ENCODE results near the gene SOS2. TPM values are rescaled to one million over a fixed set of nuclear protein-coding genes. Genes with fewer than 3 reads are reported as not detected.
"Not testable (repeated sequence)": the region's sequence is repeated elsewhere in the genome, so short reads cannot be mapped to it uniquely, and the experiment has no call there.

SOS2 gene
- total RNA-seq, 1 donor from 2014 or later, result 40.8 TPM

DNA sequence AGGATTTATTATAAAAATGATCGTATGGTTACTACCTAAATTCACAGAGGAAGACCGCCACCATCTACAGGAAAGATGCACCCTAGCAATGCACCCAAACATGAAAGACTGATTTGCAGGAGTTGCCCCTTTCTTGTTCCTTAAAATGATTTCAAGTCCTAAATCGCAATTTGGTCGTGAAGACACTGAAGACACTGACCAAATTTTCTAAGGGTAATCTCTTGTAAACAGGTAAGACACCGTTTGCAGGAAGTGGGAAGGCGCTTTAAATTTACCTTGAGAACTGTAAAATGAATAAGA, 1.0 kb downstream of the SOS2 start:
- no peak for ATAC-seq
- DNase-seq, result no peak
- intact Hi-C loops (cut with micrococcal nuclease), result no loop called here

DNA sequence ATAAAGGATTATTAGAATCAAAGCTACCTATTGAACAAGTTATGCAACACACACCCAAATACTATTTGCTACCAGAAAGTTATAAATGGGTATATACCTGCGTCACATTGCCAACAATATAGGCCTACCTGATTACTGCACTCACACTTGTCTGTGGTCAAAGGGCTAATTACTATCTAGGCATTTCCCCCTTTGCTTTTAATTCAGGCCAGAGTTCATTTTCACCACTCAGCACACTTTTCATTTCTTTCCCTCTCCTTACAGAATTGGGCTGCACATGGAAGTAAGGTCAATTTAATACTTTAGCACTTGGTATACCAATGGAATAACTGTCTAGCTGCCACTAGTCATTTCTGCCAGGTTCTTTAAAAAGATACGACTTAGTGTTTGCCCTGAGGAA, 1.7 kb downstream of the SOS2 start:
- DNase-seq (no peak), ATAC-seq (no peak)
- intact Hi-C loops (cut with micrococcal nuclease), result no loop called here

DNA sequence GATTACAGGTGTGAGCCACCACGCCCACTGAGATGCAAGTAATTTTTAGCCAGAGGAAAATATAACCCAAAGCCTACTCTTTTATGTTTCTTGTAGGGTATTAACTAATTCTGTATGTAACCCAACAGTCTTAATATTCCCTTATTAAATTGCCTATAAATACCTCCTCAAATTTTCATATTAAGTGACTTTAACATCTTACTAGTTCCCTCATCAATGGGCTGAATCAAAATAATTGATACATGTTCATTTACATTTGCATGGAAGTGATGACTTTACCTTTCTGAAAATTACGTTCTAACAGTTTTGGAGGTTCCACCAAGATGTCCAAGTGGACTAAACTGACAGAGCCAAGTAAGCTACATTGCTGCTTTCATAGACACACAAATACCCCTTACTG, 3.1 kb downstream of the SOS2 start:
- intact Hi-C loops (cut with micrococcal nuclease), result no loop called here
- no peak for ATAC-seq
- DNase-seq, result no peak

DNA sequence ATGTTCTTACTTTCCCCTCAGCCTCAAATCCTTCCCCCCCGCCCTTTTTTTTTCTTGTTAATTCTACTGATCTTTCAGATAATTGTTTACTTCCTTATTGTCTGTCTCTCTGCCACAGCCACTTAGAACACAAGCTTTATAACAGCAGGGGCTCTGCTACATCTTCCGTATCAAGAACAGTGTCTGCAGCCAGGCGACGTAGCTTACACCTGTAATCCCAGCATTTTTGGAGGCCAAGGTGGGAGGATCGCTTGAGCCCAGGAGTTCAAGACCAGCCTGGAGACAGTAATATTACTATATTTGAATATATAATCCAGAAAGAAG, 5.4 kb downstream of the SOS2 start:
- no peak for ATAC-seq
- DNase-seq, result no peak
- intact Hi-C loops (cut with micrococcal nuclease), result no loop called here

DNA sequence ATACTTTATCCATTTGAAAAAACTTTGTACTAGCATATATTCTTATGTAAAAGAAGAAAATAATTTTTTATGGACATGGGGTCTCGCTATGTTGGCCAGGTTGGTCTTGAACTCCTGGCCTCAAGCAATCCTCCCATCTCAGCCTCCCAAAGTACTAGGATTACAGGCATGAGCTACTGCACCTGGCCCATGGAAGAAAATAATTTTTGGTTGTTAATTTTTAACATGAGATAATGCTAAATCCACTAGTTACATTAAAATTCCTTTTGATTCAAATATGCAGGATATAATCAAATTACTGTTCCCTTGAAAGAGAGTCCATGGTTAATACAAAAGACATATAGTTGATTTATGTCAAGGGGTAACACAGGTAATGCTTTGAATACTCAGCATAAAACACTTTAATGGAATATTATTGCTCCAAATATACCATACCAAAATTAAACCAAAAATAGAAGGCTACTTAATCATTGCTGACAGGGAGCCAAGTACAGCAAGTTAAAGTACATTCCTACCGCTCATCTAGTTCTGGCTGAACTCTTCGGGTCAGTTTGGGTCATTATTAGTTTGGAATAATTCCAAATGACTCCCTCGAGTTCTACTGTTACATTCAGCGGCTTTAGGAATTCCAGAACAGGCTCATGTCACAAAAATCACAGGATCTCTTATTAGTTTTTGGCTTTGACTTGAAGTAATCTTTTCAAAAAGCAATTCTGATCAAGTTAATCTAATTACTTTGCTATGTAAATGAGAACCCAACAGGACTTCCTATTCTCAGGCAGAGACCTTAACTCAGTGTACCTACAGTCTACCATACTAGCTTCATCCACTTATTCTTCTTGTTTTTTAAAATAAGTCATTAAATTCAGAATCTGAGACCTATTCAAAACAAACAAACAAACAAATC, 6.1 kb downstream of the SOS2 start:
- ATAC-seq (peak; percentile 92), DNase-seq (no peak)
- intact Hi-C loops (cut with micrococcal nuclease), result no loop called here

DNA sequence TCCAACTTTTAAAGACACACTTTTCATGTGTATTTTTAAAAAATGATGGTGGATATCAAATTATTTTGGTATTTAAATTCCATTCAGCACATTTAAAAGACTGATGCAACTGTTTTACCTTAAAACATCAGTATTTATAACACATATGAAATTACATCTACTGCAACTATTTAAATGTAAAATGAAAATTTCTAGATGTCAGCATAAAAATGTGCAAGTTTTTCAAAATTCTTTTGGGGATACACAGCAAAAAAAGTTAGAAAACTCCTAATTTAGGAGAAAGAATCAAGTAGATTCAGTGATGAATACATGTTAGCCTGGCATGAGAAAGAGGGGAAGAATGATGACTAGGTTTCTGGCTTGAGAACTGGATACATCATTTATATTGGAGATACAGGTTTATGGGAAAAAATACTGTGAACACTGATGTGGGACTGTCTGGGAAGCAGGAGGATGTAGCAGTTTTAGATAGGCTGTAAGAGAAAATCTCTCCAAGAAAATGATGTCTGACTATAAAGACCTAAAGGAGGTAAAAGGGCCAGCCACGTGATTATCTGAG, 9.2 kb downstream of the SOS2 start:
- no peak for DNase-seq
- intact Hi-C loops (cut with micrococcal nuclease), result no loop called here
- ATAC-seq, result no peak

DNA sequence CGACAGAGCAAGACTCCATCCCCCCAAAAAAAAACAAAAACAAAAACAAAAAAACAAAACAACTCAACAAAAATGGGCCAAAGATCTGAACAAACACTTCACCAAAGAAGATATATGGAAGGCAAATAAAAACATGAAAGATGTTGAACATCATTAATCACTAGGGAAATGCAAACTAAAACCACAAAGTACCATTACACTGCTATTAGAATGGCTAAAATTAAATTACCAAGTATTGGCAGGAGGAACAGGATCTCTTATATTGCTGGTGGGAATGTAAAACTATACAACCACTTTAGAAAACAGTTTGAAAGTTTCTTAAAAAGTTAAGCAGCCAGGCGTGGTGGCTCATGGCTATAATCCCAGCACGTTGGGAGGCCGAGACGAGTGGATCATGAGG, 12.9 kb downstream of the SOS2 start:
- intact Hi-C loops (cut with micrococcal nuclease), result no loop called here
- no peak for ATAC-seq
- DNase-seq, result no peak

DNA sequence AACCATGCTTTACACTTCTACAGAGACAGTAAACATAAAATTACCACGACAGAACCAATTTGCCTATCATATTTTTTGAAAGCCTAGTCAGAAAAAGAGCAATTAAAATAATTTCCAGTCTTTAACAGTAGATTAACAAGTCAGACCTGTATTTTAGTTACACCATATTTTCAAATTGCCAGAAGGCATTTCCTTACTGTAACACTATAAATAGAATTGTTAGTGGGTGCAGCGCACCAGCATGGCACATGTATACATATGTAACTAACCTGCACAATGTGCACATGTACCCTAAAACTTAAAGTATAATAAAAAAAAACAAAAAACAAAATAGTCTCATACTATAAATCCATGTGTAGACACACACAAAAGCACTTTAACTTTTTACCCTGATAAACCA, 16.0 kb downstream of the SOS2 start:
- intact Hi-C loops (cut with micrococcal nuclease), result no loop called here
- DNase-seq (no peak), ATAC-seq (peak; percentile 43)

DNA sequence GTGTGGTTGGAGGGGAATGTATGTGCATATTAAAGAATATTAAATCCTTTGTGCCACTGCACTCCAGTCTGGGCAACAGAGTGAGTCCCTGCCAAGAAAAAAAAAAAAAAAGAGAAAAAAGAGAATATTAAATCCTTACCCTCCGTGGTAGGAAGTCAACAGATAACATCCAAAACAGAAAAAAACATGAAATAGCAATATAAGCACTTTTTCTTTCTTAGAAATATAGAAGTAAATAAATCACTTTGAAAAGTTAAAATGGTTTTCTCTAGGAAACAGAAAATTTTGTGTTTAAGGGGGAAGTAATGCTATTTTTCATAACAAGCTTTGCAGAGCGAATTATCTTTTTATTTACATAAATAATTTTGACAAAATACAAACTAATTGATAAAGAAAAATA, 17.6 kb downstream of the SOS2 start:
- DNase-seq (no peak), ATAC-seq (no peak)
- intact Hi-C loops (cut with micrococcal nuclease), result no loop called here

DNA sequence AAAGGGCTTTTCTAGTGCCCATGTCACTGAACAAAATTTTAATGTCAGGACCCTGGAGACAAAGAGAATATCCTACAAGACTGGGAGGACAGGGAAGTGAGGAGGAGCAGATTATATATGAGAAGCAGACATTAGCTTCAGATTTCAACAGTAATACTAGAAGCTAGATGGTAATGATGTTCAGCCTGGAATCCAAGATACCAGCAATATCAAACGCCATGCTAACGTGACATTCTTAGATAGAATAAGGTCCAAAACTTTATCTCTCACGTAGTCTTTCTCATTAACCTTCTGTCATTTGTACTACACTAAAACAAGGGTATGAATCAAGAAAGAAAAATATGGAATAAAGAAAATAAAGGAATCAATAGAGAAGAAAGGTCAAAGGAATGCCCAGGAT, 18.7 kb downstream of the SOS2 start:
- intact Hi-C loops (cut with micrococcal nuclease), result no loop called here
- DNase-seq, result no peak
- no peak for ATAC-seq

DNA sequence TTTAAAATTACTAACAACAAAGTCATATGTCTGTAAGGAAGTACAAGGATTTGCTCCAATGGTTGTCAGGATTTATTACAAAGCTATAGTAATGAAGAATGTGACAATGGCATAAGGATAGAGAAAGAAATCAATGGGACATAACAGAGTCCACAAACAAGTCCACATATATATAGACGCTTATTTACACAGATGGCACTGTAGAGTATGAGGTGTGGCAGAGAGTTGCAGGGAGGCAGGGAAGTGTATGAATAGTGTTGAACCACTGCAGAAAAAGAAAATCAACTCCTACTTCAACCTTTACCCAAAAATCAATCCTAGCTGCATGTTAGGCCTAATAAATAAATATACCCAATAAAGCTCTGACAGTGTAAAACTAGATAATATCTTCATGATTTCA, 21.3 kb downstream of the SOS2 start:
- ATAC-seq (peak; percentile 44), DNase-seq (no peak)
- intact Hi-C loops (cut with micrococcal nuclease), result no loop called here

DNA sequence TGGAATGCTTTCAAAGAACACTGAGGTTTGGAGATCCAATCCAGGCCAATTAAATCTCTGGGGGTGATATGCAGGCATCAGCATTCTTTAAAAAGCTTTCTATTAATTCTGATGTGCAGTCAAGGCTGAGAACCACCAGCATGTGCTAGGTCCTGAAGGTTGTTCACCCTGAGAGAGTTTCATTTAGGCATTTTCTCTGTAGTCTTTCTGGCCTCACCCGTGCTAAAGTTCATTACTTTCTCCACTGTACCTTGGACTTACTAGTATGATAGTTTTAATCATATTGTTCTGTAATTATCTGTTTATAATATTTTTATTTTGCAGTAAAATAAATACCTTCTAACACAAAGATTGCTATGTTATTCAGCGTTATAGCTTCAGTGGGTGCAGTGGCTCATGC, 32.9 kb downstream of the SOS2 start:
- DNase-seq, result no peak
- no peak for ATAC-seq
- intact Hi-C loops (cut with micrococcal nuclease), result no loop called here

DNA sequence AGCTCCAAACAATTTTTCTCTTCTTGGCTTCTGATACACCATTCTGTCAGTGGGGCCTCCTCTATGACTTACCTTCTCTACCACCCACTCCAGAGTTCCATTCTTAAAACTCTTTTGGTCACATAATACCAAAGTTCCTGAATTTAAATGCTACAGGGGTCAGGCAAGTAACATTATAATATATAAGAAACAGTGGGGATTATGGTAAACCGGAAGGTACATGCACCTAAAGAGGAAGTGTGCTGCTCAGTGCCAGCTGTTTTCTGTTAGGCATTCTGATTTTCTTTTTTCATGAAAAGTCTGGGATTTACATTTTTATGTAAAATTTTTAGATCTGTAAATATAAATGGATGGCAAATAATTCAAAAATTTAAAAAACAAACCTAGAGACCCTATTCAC, 39.9 kb downstream of the SOS2 start:
- ATAC-seq (no peak), DNase-seq (no peak)
- intact Hi-C loops (cut with micrococcal nuclease), result no loop called here

DNA sequence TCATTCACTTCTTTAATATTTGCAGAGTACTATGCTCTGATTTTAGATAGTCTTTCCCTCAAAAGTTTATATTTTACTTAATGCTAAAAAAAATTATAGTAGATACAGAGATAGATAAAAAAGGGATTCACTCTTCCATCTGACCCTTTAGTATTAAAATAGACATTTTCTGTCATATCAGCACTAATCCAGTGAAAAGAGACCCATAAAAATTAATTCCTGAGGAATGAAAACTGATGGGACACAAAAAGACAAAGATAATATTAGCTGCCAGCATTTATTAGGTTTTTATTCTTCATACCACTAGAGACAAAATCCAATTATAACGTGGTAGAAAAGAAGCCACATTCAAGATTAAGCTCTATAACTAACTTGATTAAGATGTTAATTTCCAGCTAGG, 45.3 kb downstream of the SOS2 start:
- no peak for DNase-seq
- ATAC-seq, result no peak
- intact Hi-C loops (cut with micrococcal nuclease), result no loop called here

DNA sequence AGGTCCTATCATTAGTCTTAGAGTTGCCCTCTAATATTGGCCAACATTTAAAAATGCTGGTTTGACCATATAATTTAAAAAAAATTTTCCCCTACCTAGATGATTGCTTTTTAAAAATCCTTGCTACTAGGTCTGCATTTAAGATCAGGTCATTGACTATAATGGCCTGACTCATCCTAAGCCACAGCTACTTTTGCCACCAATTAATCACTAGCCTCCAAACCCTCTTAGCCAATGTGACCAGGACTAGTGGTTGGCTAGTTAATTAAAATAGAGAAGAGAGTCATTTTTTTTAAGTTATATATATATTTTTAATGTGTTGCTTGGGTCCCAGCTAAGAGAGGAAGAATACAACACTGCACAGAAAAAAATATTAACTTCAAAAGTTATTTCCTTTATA, 57.5 kb downstream of the SOS2 start:
- DNase-seq (no peak), ATAC-seq (no peak)
- intact Hi-C loops (cut with micrococcal nuclease), result no loop called here

DNA sequence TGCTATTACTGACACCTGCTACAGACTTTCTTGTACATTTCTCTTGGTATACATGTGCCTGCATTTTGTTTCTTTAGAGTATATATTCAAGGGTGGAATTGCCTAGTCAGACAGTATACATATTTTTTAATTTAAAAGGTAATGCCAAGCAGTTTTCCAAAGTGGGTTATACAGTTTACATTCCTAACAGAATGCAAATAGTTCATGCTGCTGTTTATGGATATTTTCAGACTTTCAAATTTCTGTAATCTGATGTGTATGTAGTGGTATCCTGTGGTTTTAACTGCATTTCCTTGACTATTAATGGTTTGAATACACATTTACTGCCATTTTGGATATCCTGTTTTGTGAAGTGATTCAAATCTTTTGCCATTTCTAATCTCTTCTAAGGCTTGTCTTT, 59.5 kb downstream of the SOS2 start:
- no peak for DNase-seq
- intact Hi-C loops (cut with micrococcal nuclease), result no loop called here
- no peak for ATAC-seq

DNA sequence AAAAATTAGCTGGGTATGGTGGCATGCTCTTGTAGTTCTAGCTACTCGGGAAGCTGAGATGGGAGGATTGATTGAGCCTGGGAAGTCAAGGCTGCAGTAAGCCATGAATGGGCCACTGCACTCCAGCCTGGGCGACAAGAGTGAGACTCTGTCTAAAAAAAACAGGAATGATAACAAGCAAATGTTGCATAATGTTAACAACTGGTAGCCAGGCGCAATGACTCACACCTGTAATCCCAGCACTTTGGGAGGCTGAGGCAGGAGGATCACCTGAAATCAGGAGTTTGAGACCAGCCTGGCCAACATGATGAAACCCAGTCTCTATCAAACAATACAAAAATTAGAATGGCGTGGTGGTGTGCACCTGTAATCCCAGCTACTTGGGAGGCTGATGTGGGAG, 64.0 kb downstream of the SOS2 start:
- ATAC-seq; intact Hi-C loops (cut with micrococcal nuclease); DNase-seq: not testable (repeated sequence)

DNA sequence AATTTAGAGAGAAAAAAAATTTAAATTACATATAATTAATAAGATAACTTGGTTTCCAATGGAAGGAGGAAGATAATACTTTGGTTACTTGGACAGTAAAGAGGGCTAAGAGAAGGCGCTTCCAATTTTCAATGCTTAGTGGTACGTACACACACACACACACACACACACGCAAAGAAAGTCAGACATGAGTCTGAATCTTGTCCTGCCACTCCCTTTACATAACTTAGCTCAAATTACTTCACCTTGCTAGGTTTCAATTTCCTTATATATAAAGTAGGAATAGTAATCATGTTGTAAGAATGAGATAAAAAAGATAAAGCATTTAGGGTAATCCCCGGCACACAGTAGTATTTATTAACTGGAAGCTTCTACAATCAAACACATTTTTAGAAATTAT, 75.3 kb downstream of the SOS2 start:
- DNase-seq (no peak), ATAC-seq (no peak)
- intact Hi-C loops (cut with micrococcal nuclease), result no loop called here

DNA sequence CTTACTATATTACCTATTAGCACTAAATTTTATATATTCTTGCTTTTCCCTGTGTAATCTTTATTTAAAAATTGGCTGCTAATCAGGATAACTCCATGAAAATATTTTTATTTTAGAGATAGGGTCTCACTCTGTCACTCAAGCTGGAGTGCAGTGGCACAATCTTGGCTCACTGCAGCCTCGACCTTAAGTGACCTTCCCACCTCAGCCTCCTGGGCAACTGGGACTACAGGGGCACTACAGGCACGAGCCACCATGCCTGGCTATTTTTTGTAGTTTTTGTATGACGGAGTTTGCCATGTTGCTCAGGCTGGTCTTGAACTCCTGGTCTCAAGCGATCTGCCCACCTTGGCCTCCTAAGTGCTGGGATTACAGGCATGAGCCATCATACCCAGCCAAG, 82.6 kb downstream of the SOS2 start:
- intact Hi-C loops (cut with micrococcal nuclease), result no loop called here
- peak; percentile 61 for ATAC-seq
- no peak for DNase-seq

DNA sequence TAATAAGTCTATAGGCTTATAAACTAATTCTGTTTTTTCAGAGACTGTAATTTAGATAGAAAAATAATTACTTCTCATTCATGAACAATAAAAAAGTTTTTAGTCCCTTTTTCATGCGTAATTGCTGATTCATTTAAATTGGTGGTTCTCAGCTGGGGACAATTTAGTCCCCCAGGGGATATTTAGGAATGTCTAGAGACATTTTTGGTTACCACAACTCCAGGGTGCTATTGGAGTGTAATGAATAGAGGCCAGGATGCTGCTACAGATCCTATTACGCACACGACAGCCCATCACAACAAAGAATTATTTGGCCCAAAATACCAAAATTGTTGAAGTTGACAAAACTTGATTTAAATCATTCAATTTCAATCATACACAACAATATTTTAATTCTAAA, 92.2 kb downstream of the SOS2 start:
- no peak for ATAC-seq
- DNase-seq, result no peak
- intact Hi-C loops (cut with micrococcal nuclease), result no loop called here

DNA sequence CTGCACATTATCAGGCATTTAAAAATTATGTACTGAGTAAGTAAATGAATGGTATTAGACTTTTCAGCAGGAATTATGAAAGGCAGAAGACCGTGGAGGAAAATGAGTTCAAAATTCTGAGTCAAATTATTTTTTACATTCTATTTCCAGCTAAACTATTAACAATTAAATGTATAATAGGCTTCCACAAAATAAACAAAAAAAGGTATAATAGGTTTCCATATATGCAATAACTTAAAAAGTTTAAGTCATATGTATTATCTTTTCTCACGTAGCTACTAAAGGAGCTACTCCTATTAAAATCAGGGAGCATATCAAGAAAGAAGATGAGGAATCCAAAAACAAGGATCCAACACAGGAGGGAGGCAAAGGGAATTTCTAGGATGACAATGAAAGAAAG, 103.6 kb downstream of the SOS2 start:
- intact Hi-C loops (cut with micrococcal nuclease), result no loop called here
- DNase-seq (no peak), ATAC-seq (no peak)

DNA sequence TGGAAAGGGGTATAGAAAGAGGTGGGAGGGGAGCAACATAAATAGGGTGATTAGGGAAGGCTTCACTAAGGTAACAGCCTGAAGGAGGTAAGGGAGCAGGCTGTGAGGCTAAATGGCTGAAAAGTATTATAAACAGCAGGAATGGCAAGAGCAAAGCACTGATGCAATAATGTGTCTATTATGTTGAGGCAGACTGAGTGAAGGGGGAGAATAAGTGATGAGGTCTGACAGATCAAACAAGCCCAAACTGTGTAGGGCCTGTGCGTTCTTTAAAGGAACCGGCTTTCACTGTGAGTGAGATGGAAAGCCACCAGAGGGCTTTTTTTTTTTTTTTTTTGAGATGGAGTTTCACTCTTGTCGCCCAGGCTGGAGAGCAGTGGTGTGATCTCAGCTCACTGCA, 108.3 kb downstream of the SOS2 start:
- ATAC-seq, result no peak
- intact Hi-C loops (cut with micrococcal nuclease), result no loop called here
- no peak for DNase-seq
